ENCODE measurements around the gene ZFR. TPM values are rescaled to one million over a fixed set of nuclear protein-coding genes. Genes with fewer than 3 reads are reported as not detected.
A peak's percentile ranks its signal among the peaks of the same experiment; 100 is the strongest.
"Not testable (repeated sequence)": the region's sequence is repeated elsewhere in the genome, so short reads cannot be mapped to it uniquely, and the experiment has no call there.

ZFR gene
- total RNA-seq, 3 donors from 2014 or later: 44.0 to 73.3 (median 44.7) TPM

DNA sequence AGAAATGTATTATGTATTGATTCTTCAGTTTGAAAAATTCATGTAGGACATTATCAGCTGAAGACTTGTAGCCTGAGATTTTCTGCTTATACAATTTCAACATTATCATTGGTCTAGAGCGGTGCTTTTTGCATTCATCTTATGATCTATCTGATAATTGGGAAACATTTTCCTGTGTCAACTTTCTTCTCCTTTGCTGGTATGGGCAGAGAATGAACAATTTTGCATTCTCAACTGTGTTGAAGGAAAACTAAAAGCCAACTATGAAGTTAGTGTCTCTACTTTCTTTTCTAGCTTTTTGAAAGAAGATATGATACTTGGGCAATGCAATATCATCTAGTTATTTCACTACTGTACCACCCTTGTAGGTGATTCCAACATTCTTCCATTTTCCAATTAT, 10.3 kb downstream of the ZFR start:
- intact Hi-C loops (cut with DNase I, micrococcal nuclease): no loop called here
- Histone ChIP-seq H3K36me3 (ENCODE audit: low read depth) (no peaks in the 10 kb centered on the region), H3K4me3 (no peak overlapping the region), H3K4me1 (ENCODE audit: low read depth) (peaks cover 35% of the 10 kb centered on the region), H3K9me3 (no peaks in the 10 kb centered on the region)
- TF ChIP-seq, protein P1, sequence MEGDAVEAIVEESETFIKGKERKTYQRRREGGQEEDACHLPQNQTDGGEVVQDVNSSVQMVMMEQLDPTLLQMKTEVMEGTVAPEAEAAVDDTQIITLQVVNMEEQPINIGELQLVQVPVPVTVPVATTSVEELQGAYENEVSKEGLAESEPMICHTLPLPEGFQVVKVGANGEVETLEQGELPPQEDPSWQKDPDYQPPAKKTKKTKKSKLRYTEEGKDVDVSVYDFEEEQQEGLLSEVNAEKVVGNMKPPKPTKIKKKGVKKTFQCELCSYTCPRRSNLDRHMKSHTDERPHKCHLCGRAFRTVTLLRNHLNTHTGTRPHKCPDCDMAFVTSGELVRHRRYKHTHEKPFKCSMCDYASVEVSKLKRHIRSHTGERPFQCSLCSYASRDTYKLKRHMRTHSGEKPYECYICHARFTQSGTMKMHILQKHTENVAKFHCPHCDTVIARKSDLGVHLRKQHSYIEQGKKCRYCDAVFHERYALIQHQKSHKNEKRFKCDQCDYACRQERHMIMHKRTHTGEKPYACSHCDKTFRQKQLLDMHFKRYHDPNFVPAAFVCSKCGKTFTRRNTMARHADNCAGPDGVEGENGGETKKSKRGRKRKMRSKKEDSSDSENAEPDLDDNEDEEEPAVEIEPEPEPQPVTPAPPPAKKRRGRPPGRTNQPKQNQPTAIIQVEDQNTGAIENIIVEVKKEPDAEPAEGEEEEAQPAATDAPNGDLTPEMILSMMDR (IDR thresholded peaks at IDR 0.05): no peak
- ATAC-seq: no peak
- no peak for DNase-seq

DNA sequence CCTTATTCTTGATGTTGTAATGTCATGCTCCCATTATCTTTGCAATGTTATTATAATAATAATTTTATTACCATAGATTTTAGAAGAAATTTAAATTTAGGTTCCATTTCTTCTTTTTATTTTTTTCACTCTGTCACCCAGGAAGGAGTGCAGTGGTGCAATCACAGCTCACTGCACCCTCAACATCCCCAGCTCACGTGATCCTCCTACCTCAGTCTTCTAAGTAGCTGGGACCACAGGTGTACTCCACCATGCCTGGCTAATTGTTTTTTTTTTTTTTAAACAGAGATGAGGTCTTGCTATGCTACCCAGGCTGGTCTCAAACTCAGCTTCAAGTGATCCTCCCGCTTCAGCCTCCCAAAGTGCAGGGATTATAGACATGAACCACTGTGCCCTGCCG, 11.9 kb downstream of the ZFR start:
- TF ChIP-seq, protein P1 (IDR thresholded peaks at IDR 0.05): no peak
- ATAC-seq: no peak
- H3K4me1 ChIP-seq (ENCODE audit: low read depth): peaks cover 29% of the 10 kb centered on the region

DNA sequence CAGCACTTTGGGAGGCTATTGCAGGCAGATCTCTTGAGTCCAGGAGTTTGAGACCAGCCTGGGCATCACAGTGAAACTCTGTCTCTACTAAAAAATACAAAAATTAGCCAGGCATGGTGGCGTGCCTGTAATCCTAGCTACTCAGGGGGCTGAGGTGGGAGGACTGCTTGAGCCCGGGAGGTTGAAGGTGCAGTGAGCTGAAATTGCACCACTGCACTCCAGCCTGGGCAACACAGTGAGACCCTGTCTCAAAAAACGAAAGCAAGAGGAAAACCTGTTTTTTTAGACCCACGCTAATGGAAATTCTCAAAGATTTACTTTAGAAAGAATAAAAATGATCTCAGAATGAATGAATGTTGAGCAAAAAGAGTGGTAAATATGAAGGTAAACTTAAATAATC, 13.7 kb downstream of the ZFR start:
- intact Hi-C loops (cut with DNase I, micrococcal nuclease); H3K36me3 ChIP-seq (ENCODE audit: low read depth); H3K9me3 ChIP-seq; H3K4me3 ChIP-seq; ATAC-seq; DNase-seq: not testable (repeated sequence)
- peaks cover 16% of the 10 kb centered on the region for H3K4me1 ChIP-seq (ENCODE audit: low read depth)

More for the DNA sequence above, 11.9 kb downstream of the ZFR start:
- intact Hi-C loops (cut with DNase I, micrococcal nuclease): no loop called here
- H3K36me3 ChIP-seq (ENCODE audit: low read depth): no peaks in the 10 kb centered on the region
- no peak for DNase-seq
- no peak overlapping the region for H3K4me3 ChIP-seq
- no peaks in the 10 kb centered on the region for H3K9me3 ChIP-seq

DNA sequence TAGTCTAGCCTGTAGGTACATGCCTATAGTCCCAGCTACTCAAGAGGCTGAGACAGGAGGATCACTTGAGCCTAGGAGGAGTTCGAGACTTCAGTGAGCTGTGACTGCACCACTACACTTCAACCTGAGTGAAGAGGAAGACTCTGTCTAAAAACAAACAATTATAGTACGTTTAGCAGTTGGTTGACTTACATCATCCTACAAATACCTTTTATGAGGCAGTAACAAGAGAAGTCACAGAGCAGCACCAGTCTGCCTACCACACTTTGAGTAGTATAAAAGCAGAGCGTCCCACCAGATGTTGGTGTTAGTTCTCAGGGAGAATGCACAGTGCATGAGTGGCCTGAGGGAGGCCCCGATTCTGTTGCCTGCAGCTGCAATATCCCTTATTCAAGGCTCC, 16.1 kb downstream of the ZFR start:
- TF ChIP-seq, protein P1 (IDR thresholded peaks at IDR 0.05): no peak
- intact Hi-C loops (cut with DNase I, micrococcal nuclease): loop anchor here in 1 of 2 donors (10.0 kb wide), 1 partner anchor 166 kb away; no protein-coding TSS in a partner anchor
- Histone ChIP-seq H3K36me3 (ENCODE audit: low read depth) (no peaks in the 10 kb centered on the region), H3K4me1 (ENCODE audit: low read depth) (peaks cover 7% of the 10 kb centered on the region), H3K9me3 (peaks cover 9% of the 10 kb centered on the region), H3K4me3 (no peak overlapping the region)
- no peak for DNase-seq
- ATAC-seq: peak; percentile 46

DNA sequence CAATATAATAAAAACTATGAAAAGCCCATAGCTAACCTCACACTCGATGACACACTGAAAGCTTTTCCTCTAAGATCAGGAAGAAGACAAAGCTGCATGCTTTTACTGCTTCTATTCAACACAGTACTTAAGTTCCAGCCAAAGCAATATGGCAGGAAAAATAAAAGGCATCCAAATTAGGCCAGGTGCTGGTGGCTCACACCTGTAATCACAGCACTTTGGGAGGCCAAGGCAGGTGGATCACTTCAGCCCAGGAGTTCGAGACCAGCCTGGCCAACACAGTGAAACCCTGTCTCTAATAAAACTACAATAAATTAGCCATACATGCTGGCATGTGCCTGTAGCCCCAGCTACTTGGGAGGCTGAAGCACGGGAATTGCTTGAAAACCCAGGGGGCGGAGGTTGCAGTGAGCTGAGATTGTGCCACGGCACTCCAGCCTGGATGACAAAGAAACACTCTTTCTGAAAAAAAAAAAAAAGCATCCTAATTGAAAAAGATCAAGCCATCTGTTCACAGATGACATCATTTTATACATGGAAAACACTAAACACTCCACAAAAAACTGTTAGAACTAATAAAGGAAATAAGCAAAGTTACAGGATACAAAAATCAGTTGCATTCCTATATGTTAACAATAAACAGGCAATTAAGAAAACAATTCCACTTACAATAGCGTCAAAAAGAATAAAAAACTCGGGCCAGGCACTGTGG, 17.9 kb downstream of the ZFR start:
- peaks cover 7% of the 10 kb centered on the region for H3K4me1 ChIP-seq (ENCODE audit: low read depth)
- ATAC-seq: no peak
- no peak for DNase-seq
- no peaks in the 10 kb centered on the region for H3K36me3 ChIP-seq (ENCODE audit: low read depth)
- intact Hi-C loops (cut with DNase I, micrococcal nuclease): loop anchor here in 1 of 2 donors (10.0 kb wide), 1 partner anchor 168 kb away; no protein-coding TSS in a partner anchor
- TF ChIP-seq, protein P1 (IDR thresholded peaks at IDR 0.05): no peak
- H3K4me3 ChIP-seq: no peak overlapping the region
- peaks cover 9% of the 10 kb centered on the region for H3K9me3 ChIP-seq

DNA sequence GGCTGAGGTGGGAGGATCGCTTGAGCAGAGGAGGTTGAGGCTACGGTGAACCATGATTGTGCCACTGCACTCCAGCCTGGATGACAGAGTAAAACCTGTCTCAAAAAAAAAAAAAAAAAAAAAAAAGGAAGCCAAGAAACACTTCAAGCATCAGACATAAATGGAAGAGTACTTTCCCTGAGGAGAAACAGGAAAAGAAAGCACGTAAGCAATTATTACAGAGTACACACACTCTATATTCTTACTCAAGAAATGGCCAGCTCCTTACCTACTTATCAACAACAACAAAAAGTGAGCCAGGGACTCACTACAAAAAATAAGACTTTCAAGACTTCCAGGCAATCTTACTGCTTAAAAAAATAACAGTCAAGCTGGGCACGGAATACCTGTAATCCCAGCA, 21.8 kb downstream of the ZFR start:
- TF ChIP-seq, protein P1 (IDR thresholded peaks at IDR 0.05): no peak
- peaks cover 9% of the 10 kb centered on the region for H3K9me3 ChIP-seq
- ATAC-seq: no peak
- H3K4me3 ChIP-seq: no peak overlapping the region
- DNase-seq: no peak
- peaks cover 3% of the 10 kb centered on the region for H3K36me3 ChIP-seq (ENCODE audit: low read depth)
- intact Hi-C loops (cut with DNase I, micrococcal nuclease): loop anchor here in 1 of 2 donors (10.0 kb wide), 1 partner anchor 172 kb away; no protein-coding TSS in a partner anchor
- no peaks in the 10 kb centered on the region for H3K4me1 ChIP-seq (ENCODE audit: low read depth)
